ENCODE data around the gene PRR23E. TPM values are rescaled to one million over a fixed set of nuclear protein-coding genes. Genes with fewer than 3 reads are reported as not detected.
A peak's percentile ranks its signal among the peaks of the same experiment; 100 is the strongest.

The PRR23E gene
- polyA plus RNA-seq, 1 donor, result not detected

DNA sequence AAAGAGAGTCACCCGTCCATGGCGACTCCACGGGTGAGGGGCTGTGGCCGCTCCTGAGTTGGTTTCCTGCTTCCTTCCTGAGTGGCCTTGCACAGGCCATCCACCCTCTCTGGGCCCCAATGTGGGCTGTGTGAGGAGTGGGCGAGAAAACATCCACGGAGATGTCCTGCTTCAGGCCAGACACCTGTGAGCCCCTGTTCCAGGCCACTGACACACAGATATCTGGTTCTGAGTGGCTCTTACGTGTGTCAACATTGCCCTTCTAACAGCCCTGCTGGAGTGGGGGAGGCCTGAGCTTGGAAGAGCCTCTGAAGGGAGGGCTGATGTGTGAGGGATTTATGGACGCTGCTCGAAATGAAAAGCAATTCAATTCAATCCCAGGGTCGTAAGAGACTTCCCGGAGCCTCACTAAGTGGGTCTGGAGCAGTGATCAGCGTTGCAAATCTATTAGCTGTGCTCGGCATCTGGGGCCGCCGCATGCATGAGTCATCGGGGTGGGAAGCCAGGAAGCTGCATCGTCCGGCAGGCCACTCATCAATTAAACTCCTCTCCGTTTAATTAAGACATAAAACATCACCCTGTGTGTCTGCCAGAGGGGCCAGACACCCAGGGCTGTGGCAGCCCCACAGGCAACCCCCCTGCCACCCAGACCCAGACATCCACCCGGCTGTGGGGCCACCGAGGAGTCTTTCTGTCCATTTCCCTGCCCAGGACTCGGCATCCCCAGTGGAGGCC lies 20.0 kb upstream of the PRR23E start:
- Histone ChIP-seq H3K9me3 (ENCODE audit: control insufficient read depth, low read depth, low read length) (no peaks in the 10 kb centered on the region), H3K27ac (ENCODE audit: low read length) (no peak overlapping the region), H3K4me1 (ENCODE audit: control insufficient read depth, insufficient read depth, low read length) (no peaks in the 10 kb centered on the region), H3K4me3 (ENCODE audit: low read length) (no peak overlapping the region), H3K27me3 (ENCODE audit: control insufficient read depth, insufficient read depth, low read length) (peaks cover 32% of the 10 kb centered on the region), H3K36me3 (ENCODE audit: control insufficient read depth, insufficient read depth, low read length) (no peaks in the 10 kb centered on the region)
- WGBS (ENCODE audit: insufficient coverage, low lambda C conversion rate), result no CpG with 5 or more reads among the region's 22 CpGs
- peak; percentile 26 to 39 for DNase-seq

DNA sequence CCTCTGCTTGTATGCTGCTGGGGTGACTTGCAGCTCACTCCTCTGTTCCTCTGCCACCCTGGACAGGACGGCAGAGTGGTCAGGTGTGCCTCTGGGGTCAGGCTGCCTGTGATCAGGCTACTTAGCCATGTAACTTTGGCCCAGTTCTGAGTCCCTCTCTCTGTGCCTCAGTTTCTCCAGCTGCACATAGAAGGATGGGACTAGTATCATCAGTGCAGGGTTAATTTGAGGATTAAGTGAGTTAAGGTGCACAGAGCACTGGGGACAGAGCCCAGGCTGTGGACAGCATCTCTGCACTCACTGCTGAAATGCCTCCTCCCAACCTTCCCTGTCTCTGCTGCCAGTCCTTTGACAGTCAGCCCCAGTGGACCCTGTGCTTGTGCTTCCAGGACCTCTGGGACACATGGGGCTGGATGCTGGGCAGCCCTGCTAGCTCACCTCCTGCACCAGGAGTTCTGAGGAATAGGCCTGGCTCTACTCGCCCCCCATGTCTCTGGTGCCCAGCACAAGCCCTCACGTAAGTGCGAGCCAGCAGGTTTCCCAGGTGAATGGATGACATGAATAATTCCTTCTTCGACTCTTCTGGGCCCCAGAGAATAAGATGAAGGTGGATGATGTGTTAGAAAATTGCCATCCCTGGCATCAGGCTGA lies 19.3 kb upstream of the PRR23E start:
- Histone ChIP-seq H3K36me3 (ENCODE audit: control insufficient read depth, insufficient read depth, low read length) (no peaks in the 10 kb centered on the region), H3K9me3 (ENCODE audit: control insufficient read depth, low read depth, low read length) (no peaks in the 10 kb centered on the region), H3K27me3 (ENCODE audit: control insufficient read depth, insufficient read depth, low read length) (peaks cover 29% of the 10 kb centered on the region), H3K4me3 (ENCODE audit: low read length) (no peak overlapping the region), H3K27ac (ENCODE audit: low read length) (no peak overlapping the region), H3K4me1 (ENCODE audit: control insufficient read depth, insufficient read depth, low read length) (no peaks in the 10 kb centered on the region)
- WGBS (ENCODE audit: insufficient coverage, low lambda C conversion rate), result no CpG with 5 or more reads among the region's 5 CpGs
- no peak for DNase-seq

DNA sequence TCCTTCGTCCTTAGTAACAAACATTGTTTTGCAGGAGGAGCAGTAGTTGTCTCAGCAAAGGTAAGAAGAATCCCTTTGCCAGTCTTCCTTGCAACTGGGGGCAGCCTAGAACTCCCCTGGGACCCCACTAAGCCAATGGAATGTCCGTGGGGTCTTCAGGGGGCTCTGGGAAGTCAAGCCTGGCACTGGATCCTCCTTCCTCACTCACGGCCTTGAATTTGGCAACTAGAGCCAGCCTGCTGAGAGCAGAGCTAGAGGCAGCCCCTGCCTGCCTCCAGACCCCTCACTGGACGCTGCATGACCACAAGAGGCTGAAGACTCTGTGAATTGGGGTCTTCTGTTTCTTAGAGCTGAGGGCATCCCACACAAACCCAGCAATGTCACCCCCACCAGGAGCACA lies 18.6 kb upstream of the PRR23E start:
- Histone ChIP-seq H3K27me3 (ENCODE audit: control insufficient read depth, insufficient read depth, low read length) (peaks cover 26% of the 10 kb centered on the region), H3K27ac (ENCODE audit: low read length) (no peak overlapping the region), H3K9me3 (ENCODE audit: control insufficient read depth, low read depth, low read length) (no peaks in the 10 kb centered on the region), H3K36me3 (ENCODE audit: control insufficient read depth, insufficient read depth, low read length) (no peaks in the 10 kb centered on the region), H3K4me3 (ENCODE audit: low read length) (no peak overlapping the region), H3K4me1 (ENCODE audit: control insufficient read depth, insufficient read depth, low read length) (no peaks in the 10 kb centered on the region)
- DNase-seq, result no peak
- WGBS (ENCODE audit: insufficient coverage, low lambda C conversion rate), result no CpG with 5 or more reads among the region's 4 CpGs

DNA sequence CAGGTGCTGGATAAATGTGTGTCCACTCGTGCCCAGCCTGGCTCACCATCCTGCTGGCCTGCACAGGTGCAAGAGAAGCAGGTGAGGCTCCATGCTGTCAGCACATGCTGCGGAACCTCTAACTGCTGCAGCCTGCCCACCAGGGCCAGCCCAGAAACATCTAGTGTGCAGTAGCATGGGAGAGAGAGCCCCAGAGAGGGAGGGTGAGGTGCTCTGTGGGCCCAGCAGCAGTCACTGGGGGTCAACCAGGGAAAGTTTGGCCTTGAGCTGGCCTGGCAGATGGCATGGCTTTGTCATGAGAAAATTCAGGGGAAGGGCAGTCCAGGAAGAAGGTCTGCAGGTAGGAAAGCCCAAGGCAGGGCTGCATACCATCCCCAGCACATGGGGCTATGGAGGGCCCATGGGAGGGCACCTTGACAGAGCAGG lies 18.2 kb upstream of the PRR23E start:
- H3K27ac ChIP-seq (ENCODE audit: low read length), result no peak overlapping the region
- no peaks in the 10 kb centered on the region for H3K9me3 ChIP-seq (ENCODE audit: control insufficient read depth, low read depth, low read length)
- no CpG with 5 or more reads among the region's 2 CpGs for WGBS (ENCODE audit: insufficient coverage, low lambda C conversion rate)
- DNase-seq, result no peak
- no peaks in the 10 kb centered on the region for H3K36me3 ChIP-seq (ENCODE audit: control insufficient read depth, insufficient read depth, low read length)
- H3K4me3 ChIP-seq (ENCODE audit: low read length), result no peak overlapping the region
- H3K4me1 ChIP-seq (ENCODE audit: control insufficient read depth, insufficient read depth, low read length), result no peaks in the 10 kb centered on the region
- H3K27me3 ChIP-seq (ENCODE audit: control insufficient read depth, insufficient read depth, low read length), result peaks cover 24% of the 10 kb centered on the region

DNA sequence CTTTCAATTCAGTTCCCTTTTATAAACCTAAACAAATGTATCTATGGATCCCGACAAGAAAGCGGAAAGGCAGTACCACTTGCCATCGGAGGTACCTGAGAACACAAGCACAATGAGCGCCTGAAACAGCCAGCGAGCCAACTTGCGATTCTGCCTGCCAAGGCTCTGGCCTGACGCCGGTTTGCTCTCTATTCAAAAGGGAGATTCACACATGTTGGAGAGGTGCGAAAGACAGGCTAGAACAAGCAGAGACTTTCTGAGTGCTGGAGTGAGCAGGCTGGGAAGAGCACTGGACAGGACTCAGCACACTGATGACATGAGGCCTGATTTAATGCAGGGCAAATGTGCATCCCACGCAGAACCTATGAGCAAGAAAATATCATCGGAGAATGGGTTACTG lies 17.7 kb upstream of the PRR23E start:
- Histone ChIP-seq H3K27me3 (ENCODE audit: control insufficient read depth, insufficient read depth, low read length) (peaks cover 23% of the 10 kb centered on the region), H3K27ac (ENCODE audit: low read length) (no peak overlapping the region), H3K4me1 (ENCODE audit: control insufficient read depth, insufficient read depth, low read length) (no peaks in the 10 kb centered on the region), H3K36me3 (ENCODE audit: control insufficient read depth, insufficient read depth, low read length) (no peaks in the 10 kb centered on the region), H3K9me3 (ENCODE audit: control insufficient read depth, low read depth, low read length) (no peaks in the 10 kb centered on the region), H3K4me3 (ENCODE audit: low read length) (no peak overlapping the region)
- no peak for DNase-seq
- no CpG with 5 or more reads among the region's 11 CpGs for WGBS (ENCODE audit: insufficient coverage, low lambda C conversion rate)

DNA sequence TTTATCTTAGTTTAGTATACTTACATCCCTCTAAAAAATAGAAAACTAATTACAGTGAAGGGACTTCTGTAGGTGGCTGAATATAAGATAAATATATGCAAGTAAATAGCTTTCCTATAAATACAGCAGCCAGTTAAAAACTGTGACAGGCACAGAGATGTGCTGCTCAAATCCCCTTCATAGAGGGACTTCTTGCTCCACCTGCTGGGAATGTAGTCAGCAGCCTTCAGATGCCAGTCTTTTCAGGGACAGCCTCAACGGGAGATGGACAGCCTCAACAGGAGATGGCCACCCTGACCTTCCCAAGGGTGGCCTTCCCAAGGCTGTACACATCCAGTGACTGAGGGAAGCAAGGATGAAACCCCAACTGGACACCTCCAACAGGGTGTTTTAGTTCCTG lies 15.7 kb upstream of the PRR23E start:
- Histone ChIP-seq H3K4me3 (ENCODE audit: low read length) (no peak overlapping the region), H3K36me3 (ENCODE audit: control insufficient read depth, insufficient read depth, low read length) (no peaks in the 10 kb centered on the region), H3K27me3 (ENCODE audit: control insufficient read depth, insufficient read depth, low read length) (peaks cover 12% of the 10 kb centered on the region), H3K9me3 (ENCODE audit: control insufficient read depth, low read depth, low read length) (no peaks in the 10 kb centered on the region), H3K27ac (ENCODE audit: low read length) (no peak overlapping the region), H3K4me1 (ENCODE audit: control insufficient read depth, insufficient read depth, low read length) (no peaks in the 10 kb centered on the region)
- no peak for DNase-seq
- no CpG with 5 or more reads among the region's 1 CpG for WGBS (ENCODE audit: insufficient coverage, low lambda C conversion rate)

DNA sequence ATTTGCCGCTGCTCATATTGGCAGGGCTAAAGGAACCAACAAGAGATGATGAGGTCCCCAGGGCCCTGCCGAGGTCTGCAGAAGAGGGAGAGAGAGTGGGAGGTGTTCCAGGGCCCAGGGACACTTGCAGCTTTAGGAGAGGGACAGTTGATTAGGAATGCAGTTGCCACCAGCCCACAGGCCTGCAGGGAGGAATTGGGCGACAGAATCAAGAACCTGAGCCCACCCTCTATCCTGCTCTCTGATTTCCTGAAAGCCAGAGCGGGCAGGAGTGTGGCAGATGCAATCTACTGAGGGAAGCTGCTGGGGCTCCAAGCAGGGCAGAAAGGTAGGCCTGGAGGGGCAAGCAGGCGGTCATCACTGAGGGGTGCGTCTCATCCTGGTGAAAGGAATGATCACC lies 12.1 kb upstream of the PRR23E start:
- Histone ChIP-seq H3K4me3 (ENCODE audit: low read length) (no peak overlapping the region), H3K9me3 (ENCODE audit: control insufficient read depth, low read depth, low read length) (no peaks in the 10 kb centered on the region), H3K36me3 (ENCODE audit: control insufficient read depth, insufficient read depth, low read length) (no peaks in the 10 kb centered on the region), H3K27ac (ENCODE audit: low read length) (no peak overlapping the region), H3K4me1 (ENCODE audit: control insufficient read depth, insufficient read depth, low read length) (peaks cover 2% of the 10 kb centered on the region), H3K27me3 (ENCODE audit: control insufficient read depth, insufficient read depth, low read length) (no peaks in the 10 kb centered on the region)
- DNase-seq, result no peak
- WGBS (ENCODE audit: insufficient coverage, low lambda C conversion rate), result 100% methylated on average over 1 of the region's 6 CpGs

DNA sequence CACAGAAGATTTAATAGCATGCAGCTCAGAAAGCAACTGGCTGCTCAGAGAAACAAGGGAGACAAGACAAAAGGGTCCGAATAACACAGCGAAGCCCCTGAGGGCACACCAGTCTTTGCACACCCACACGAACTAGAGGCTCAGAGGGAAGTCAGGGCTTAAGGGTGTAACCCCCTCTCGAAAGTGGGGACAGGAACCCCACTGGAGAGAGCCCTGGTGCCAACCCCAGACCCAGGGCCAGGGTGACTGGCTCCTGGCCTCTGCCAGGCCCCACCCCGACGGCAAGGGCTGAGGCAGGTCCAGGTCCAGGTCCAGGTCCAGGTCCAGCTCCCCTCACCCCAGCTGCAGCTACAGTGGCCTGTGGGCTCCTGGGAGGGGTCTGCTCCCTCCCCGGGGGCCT lies 10.5 kb upstream of the PRR23E start:
- H3K4me3 ChIP-seq (ENCODE audit: low read length), result no peak overlapping the region

DNA sequence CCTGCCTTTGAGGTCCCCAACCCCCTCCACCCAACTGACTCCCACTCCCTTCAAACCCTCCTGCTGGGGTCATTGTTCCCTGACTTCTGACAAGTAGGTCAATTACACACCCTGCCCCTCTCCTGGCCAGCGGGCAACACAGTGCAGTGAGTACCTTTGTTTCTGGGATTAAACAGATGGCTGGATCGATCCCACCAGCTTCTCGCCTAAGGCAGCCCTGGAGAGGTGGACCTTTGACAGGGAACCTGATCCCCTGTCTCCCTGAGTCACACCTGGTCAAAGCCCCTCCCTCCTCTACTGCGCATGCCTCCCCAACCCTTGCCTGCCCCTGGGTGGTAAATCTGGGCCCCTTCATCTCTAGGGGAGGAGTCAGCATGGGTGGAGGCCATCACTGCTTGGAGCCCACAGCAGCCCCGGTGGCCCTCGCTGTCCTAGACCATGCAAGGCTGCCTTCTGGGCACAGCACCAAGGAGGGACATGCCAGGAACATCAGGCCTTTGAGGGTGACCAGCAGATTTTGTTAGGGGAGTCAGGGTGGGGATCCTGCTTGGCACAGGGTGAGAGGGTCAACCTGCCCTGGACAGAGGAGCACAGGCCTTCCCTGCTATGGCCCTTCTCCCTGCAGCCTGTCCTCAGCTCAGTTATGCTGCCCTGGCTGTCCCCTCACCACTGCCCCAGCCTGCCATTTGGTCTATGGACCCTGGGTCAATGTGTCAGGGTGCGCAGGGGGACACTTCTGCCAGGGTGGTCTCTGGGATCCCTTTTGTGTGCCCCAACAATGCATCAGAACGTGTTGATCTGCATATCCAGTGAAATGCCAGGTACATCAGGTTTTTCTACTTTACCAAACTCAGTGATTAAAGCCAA lies 9.8 kb upstream of the PRR23E start:
- DNase-seq, result peak; percentile 27 to 44
- no peaks in the 10 kb centered on the region for H3K27me3 ChIP-seq (ENCODE audit: control insufficient read depth, insufficient read depth, low read length)
- H3K36me3 ChIP-seq (ENCODE audit: control insufficient read depth, insufficient read depth, low read length), result no peaks in the 10 kb centered on the region
- peaks cover 2% of the 10 kb centered on the region for H3K4me1 ChIP-seq (ENCODE audit: control insufficient read depth, insufficient read depth, low read length)
- no peak overlapping the region for H3K4me3 ChIP-seq (ENCODE audit: low read length)
- no CpG with 5 or more reads among the region's 8 CpGs for WGBS (ENCODE audit: insufficient coverage, low lambda C conversion rate)
- H3K9me3 ChIP-seq (ENCODE audit: control insufficient read depth, low read depth, low read length), result no peaks in the 10 kb centered on the region
- H3K27ac ChIP-seq (ENCODE audit: low read length), result no peak overlapping the region

More for the DNA sequence above, 10.5 kb upstream of the PRR23E start:
- no peak overlapping the region for H3K27ac ChIP-seq (ENCODE audit: low read length)
- WGBS (ENCODE audit: insufficient coverage, low lambda C conversion rate), result no CpG with 5 or more reads among the region's 7 CpGs
- H3K27me3 ChIP-seq (ENCODE audit: control insufficient read depth, insufficient read depth, low read length), result no peaks in the 10 kb centered on the region
- no peak for DNase-seq
- H3K36me3 ChIP-seq (ENCODE audit: control insufficient read depth, insufficient read depth, low read length), result no peaks in the 10 kb centered on the region
- no peaks in the 10 kb centered on the region for H3K9me3 ChIP-seq (ENCODE audit: control insufficient read depth, low read depth, low read length)
- peaks cover 2% of the 10 kb centered on the region for H3K4me1 ChIP-seq (ENCODE audit: control insufficient read depth, insufficient read depth, low read length)
